Keratinocyte (primary cell): Measurements from ENCODE around the gene ERCC8.

Experiments used
- CTCF ChIP-seq, 3 experiments: IDR thresholded peaks in 1 of 3; conservative IDR thresholded peaks in 1 of 3; optimal IDR thresholded peaks in 1 of 3; 2 replicates in 2 of 3; 3 replicates in 1 of 3; pipeline versions ENCODE3 to v1.5.1; 2011; ENCODE audit warnings: low read length in 3 of 3, mild to moderate bottlenecking in 3 of 3, moderate library complexity in 2 of 3, control low read depth in 1 of 3, inconsistent platforms in 1 of 3; ENCODE audit not compliant: insufficient read depth in 2 of 3; ENCODE audit errors: extremely low read depth in 1 of 3
- EZH2 ChIP-seq: IDR thresholded peaks from one replicate; pipeline ENCODE4 v1.6.1; 2012; ENCODE audit warnings: inconsistent platforms, mild to moderate bottlenecking, low read length, moderate library complexity

DNA sequence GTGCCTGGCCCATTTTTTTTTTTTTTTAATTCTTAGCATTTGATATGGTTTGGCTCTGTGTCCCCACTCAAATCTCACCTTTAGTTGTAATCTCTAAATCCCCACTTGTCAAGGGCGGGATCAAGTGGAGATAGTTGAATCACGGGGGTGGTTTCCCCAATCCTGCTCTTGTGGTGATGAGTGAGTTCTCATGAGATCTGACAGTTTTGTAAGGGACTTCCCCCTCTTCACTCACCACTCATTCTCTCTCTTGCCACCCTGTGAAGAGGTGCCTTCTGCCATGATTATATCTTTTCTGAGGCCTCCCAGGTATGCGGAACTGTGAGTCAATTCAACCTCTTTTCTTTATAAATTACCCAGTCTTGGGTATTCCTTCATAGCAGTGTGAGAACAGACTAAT is 27.4 kb upstream of the ERCC8 start:
- TF ChIP-seq CTCF (optimal IDR thresholded peaks at IDR 0.05 in 1 of 3, IDR thresholded peaks at IDR 0.05 in 1 of 3, conservative IDR thresholded peaks at IDR 0.05 in 1 of 3; ENCODE audit: extremely low read depth in 1 of 3, insufficient read depth in 2 of 3, low read length in 3 of 3) (no peak), EZH2 (no peak)
